SU-DHL-6 (cell line): ENCODE data around the gene ZYG11B.
"Not testable (repeated sequence)": the region's sequence is repeated elsewhere in the genome, so short reads cannot be mapped to it uniquely, and the experiment has no call there.

Experiments used
- H2AFZ ChIP-seq: fragments of 200-600 bp; sonication (generic); 2 replicates; pipeline ENCODE4 v1.6.1; 2014; ENCODE audit warnings: low read depth, mild to moderate bottlenecking, moderate library complexity, mixed read lengths, antibody characterized with exemption, low read length; ENCODE audit not compliant: severe bottlenecking
- H3F3A ChIP-seq: fragments of 200-600 bp; shearing (Covaris generic); 2 replicates; pipeline ENCODE4 v1.6.0; 2016; ENCODE audit warnings: antibody characterized with exemption, mild to moderate bottlenecking; ENCODE audit not compliant: insufficient read depth
- H3K27ac ChIP-seq: fragments of 200-600 bp; sonication (generic); 2 replicates; pipeline ENCODE4 v1.5.1; 2016; ENCODE audit warnings: low read depth, mild to moderate bottlenecking, low read length, moderate library complexity, mixed read lengths
- H3K27me3 ChIP-seq: fragments of 200-600 bp; sonication (generic), shearing (Covaris generic); 2 replicates; pipeline ENCODE4 v1.6.0; 2014; ENCODE audit warnings: mild to moderate bottlenecking, low read length
- H3K36me3 ChIP-seq: fragments of 200-600 bp; sonication (generic); 2 replicates; pipeline ENCODE4 v1.6.1; 2014; ENCODE audit warnings: mild to moderate bottlenecking, low read length, mixed read lengths
- H3K4me2 ChIP-seq: fragments of 300-600, 200-600 bp; shearing (Covaris generic), sonication (generic); 2 replicates; pipeline ENCODE4 v1.6.0; 2014; ENCODE audit warnings: low read length, low read depth, mild to moderate bottlenecking; ENCODE audit not compliant: poor library complexity, severe bottlenecking
- H3K4me3 ChIP-seq: fragments of 200-600 bp; sonication (generic); 2 replicates; pipeline ENCODE4 v1.5.1; 2014; ENCODE audit warnings: antibody characterized with exemption, low read length, mild to moderate bottlenecking, mixed read lengths; ENCODE audit not compliant: insufficient read depth, poor library complexity, severe bottlenecking
- H3K79me2 ChIP-seq: fragments of 200-600 bp; sonication (generic); 2 replicates; pipeline ENCODE4 v1.6.1; 2014; ENCODE audit warnings: mild to moderate bottlenecking, low read length, moderate library complexity; ENCODE audit not compliant: insufficient read depth
- H3K9ac ChIP-seq: fragments of 200-600 bp; sonication (generic); 2 replicates; pipeline ENCODE4 v1.7.0; 2014; ENCODE audit warnings: mild to moderate bottlenecking, low read length
- H3K9me2 ChIP-seq: fragments of 200-600 bp; sonication (generic); replicated peaks from 2 replicates; pipeline ENCODE4 v1.6.1; 2014; ENCODE audit warnings: low read length; ENCODE audit not compliant: insufficient read depth
- H3K9me3 ChIP-seq: fragments of 200-600 bp; sonication (generic); 2 replicates; pipeline ENCODE4 v1.6.1; 2014; ENCODE audit warnings: low read length, mixed read lengths; ENCODE audit not compliant: insufficient read depth
- H4K20me1 ChIP-seq: fragments of 200-600 bp; sonication (generic); 2 replicates; pipeline ENCODE4 v1.6.1; 2014; ENCODE audit warnings: low read depth, mild to moderate bottlenecking, antibody characterized with exemption, low read length, moderate library complexity, mixed read lengths
- EZH2phosphoT487 ChIP-seq: fragments of 200-600 bp; sonication (generic), shearing (Covaris generic); conservative IDR thresholded peaks from 2 replicates; pipeline ENCODE4 v1.6.1; 2018; ENCODE audit warnings: mild to moderate bottlenecking, antibody characterized with exemption, low read length, moderate library complexity, mixed read lengths
- TF ChIP-seq, protein P1 (sequence below): fragments of 200-600 bp; sonication (generic); IDR thresholded peaks from one replicate; pipeline ENCODE4 v1.5.1; 2017; ENCODE audit warnings: antibody characterized with exemption, mild to moderate bottlenecking, low read length, moderate library complexity; ENCODE audit not compliant: insufficient read depth, poor library complexity, severe bottlenecking

ZYG11B gene

DNA sequence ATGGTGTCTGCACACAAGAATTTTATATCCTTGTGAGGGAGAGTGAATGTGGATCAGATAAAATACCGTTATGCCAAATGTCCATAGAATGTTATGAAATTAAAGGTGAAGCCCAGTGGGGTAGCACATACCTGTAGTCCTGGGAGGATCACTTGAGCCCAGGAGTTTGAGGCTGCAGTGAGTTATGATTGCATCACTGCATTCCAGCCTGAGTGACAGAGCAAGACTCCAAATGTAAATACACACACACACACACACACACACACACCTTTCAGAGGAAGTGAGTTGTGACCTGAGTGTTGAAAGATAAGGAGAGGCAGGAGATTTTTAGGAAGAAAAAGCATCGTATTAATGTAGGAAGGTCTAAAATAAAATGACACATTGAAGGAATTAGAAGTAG lies 88.2 kb downstream of the ZYG11B start:
- no peak overlapping the region for H3K27ac ChIP-seq
- no peaks in the 10 kb centered on the region for H4K20me1 ChIP-seq
- TF ChIP-seq EZH2phosphoT487: no peak
- TF ChIP-seq, protein P1, sequence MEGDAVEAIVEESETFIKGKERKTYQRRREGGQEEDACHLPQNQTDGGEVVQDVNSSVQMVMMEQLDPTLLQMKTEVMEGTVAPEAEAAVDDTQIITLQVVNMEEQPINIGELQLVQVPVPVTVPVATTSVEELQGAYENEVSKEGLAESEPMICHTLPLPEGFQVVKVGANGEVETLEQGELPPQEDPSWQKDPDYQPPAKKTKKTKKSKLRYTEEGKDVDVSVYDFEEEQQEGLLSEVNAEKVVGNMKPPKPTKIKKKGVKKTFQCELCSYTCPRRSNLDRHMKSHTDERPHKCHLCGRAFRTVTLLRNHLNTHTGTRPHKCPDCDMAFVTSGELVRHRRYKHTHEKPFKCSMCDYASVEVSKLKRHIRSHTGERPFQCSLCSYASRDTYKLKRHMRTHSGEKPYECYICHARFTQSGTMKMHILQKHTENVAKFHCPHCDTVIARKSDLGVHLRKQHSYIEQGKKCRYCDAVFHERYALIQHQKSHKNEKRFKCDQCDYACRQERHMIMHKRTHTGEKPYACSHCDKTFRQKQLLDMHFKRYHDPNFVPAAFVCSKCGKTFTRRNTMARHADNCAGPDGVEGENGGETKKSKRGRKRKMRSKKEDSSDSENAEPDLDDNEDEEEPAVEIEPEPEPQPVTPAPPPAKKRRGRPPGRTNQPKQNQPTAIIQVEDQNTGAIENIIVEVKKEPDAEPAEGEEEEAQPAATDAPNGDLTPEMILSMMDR: no peak
- no peaks in the 10 kb centered on the region for H3K9me3 ChIP-seq
- no peaks in the 10 kb centered on the region for H3K27me3 ChIP-seq
- no peaks in the 10 kb centered on the region for H3K79me2 ChIP-seq
- no peak overlapping the region for H3K9ac ChIP-seq
- no peaks in the 10 kb centered on the region for H3K9me2 ChIP-seq
- 0 out of 2 replicates have a peak, but pooled peaks cover 6% of the 10 kb centered on the region for H3F3A ChIP-seq
- H3K4me3 ChIP-seq: no peak overlapping the region
- H2AFZ ChIP-seq: no peak overlapping the region
- H3K4me2 ChIP-seq: no peak overlapping the region
- H3K36me3 ChIP-seq: no peaks in the 10 kb centered on the region

DNA sequence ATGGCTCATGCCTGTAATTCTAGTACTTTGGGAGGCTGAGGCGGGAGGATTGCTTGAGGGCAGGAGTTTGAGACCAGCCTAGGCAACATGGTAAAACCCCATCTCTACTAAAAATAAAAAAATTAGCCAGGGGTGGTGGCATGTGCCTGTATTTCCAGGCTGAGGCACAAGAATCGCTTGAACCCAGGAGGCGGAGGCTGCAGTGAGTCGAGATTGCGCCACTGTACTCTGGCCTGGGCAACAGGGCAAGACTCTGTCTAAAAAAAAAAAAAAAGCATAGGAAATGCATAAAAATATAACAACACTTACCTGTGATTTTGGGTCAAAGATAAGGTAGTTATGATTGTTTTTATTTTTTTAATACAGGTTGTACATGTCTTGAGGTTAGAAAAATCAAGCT lies 94.6 kb downstream of the ZYG11B start:
- not testable (repeated sequence) for H3K9me2 ChIP-seq, H4K20me1 ChIP-seq, H3K79me2 ChIP-seq, H3F3A ChIP-seq, H3K4me2 ChIP-seq, H3K9ac ChIP-seq, H3K27ac ChIP-seq, H3K36me3 ChIP-seq, H2AFZ ChIP-seq, H3K4me3 ChIP-seq, H3K27me3 ChIP-seq, H3K9me3 ChIP-seq

DNA sequence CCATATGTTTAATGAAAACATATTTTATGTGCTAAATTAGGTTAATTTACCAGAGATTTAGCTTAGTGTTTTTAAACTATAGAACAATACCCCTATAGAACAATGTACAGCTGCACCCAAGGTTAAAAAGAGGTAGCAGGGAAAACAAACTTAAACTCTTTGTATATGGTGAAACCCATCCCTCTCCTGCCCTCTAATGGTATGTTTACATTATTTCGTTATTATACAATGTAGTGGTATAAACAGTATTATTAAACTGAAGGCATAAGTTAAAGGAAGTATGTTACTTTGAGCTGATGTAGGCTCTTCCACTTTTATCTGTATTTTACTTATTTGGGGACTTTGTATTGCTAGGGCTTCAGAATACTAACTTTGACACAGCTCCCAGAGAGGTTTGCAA lies 99.6 kb downstream of the ZYG11B start:
- Histone ChIP-seq H2AFZ (no peak overlapping the region), H3K4me2 (no peak overlapping the region), H3K9ac (no peak overlapping the region), H3K9me2 (no peaks in the 10 kb centered on the region), H4K20me1 (no peaks in the 10 kb centered on the region), H3K4me3 (no peak overlapping the region), H3K27me3 (no peaks in the 10 kb centered on the region), H3K79me2 (no peaks in the 10 kb centered on the region), H3F3A (no peaks in the 10 kb centered on the region), H3K27ac (no peak overlapping the region), H3K9me3 (no peaks in the 10 kb centered on the region), H3K36me3 (no peaks in the 10 kb centered on the region)
- TF ChIP-seq, protein P1: peak; percentile 18
- no peak for TF ChIP-seq EZH2phosphoT487

DNA sequence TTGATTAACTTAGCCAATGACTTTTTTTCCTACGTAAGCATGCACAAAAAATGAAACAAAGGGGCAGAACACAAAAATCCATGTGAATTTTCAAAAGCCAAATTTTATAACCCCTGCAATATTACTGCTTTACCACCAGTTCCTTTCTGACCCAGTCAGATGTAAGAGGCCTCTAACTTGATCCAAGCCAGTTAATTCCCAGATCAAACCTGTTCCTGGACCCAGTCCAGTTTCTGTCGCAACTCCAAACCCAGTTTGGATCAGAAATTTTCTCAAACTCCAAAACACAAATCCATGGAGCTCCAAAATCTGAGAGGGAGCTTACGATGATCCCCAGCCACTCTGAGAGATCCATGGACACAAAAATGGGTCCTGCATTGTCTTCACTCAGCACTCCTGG lies 108.5 kb downstream of the ZYG11B start:
- no peaks in the 10 kb centered on the region for H3K9me3 ChIP-seq
- H3K9ac ChIP-seq: no peak overlapping the region
- no peaks in the 10 kb centered on the region for H3K79me2 ChIP-seq
- TF ChIP-seq EZH2phosphoT487: no peak
- TF ChIP-seq, protein P1: no peak
- H3K36me3 ChIP-seq: no peaks in the 10 kb centered on the region
- H4K20me1 ChIP-seq: no peaks in the 10 kb centered on the region
- H3K27ac ChIP-seq: no peak overlapping the region
- H3K4me3 ChIP-seq: no peak overlapping the region
- no peak overlapping the region for H2AFZ ChIP-seq
- H3K4me2 ChIP-seq: no peak overlapping the region
- H3K9me2 ChIP-seq: no peaks in the 10 kb centered on the region
- H3K27me3 ChIP-seq: no peaks in the 10 kb centered on the region
- H3F3A ChIP-seq: no peaks in the 10 kb centered on the region
